K562 (cell line): ENCODE results near the gene MGA. TPM values are rescaled to one million over a fixed set of nuclear protein-coding genes. Genes with fewer than 3 reads are reported as not detected.

Source experiments
- BRF2 ChIP-seq: IDR thresholded peaks from 3 replicates; pipeline ENCODE4 v1.6.1; 2011; ENCODE audit warnings: borderline replicate concordance, mild to moderate bottlenecking; ENCODE audit not compliant: insufficient read length, insufficient read depth
- CAMTA2 ChIP-seq: fragments of 250-450 bp; sonication (Bioruptor Pico); conservative IDR thresholded peaks from 2 replicates; pipeline ENCODE4 v1.5.1; 2022
- COPS2 ChIP-seq: fragments of 450-650 bp; conservative IDR thresholded peaks from 2 replicates; pipeline ENCODE4 v1.6.1; 2016; ENCODE audit warnings: mild to moderate bottlenecking, moderate library complexity
- E2F3 ChIP-seq: fragments of 250-450 bp; sonication (Bioruptor Pico); IDR thresholded peaks from 2 replicates; pipeline ENCODE4 v1.4.0; 2020; ENCODE audit warnings: mild to moderate bottlenecking
- ETS1 ChIP-seq: conservative IDR thresholded peaks from 2 replicates; pipeline ENCODE4 v1.6.1; 2011; ENCODE audit warnings: low read depth, mild to moderate bottlenecking, low read length; ENCODE audit not compliant: control insufficient read depth
- FOXO4 ChIP-seq: fragments of 450-650 bp; formaldehyde crosslinking; IDR thresholded peaks from 2 replicates; pipeline ENCODE4 v1.4.0; 2020; ENCODE audit warnings: mild to moderate bottlenecking, moderate library complexity
- HMG20B ChIP-seq: fragments of 250-450 bp; sonication (Bioruptor Pico); IDR thresholded peaks from 2 replicates; pipeline ENCODE4 v1.5.0; 2021; ENCODE audit warnings: mild to moderate bottlenecking
- HNRNPUL1 ChIP-seq: fragments of 200-400 bp; formaldehyde crosslinking; IDR thresholded peaks from 2 replicates; pipeline ENCODE4 v1.6.1; 2017; ENCODE audit warnings: low read length
- KAT8 ChIP-seq: fragments of 450-650 bp; IDR thresholded peaks from 2 replicates; pipeline ENCODE4 v1.6.1; 2016; ENCODE audit warnings: low read depth, mild to moderate bottlenecking
- LARP7 ChIP-seq: fragments of 450-650 bp; IDR thresholded peaks from 2 replicates; pipeline ENCODE4 v1.6.1; 2016
- NCOA4 ChIP-seq: fragments of 450-650 bp; IDR thresholded peaks from 2 replicates; pipeline ENCODE4 v1.6.1; 2018; ENCODE audit warnings: mild to moderate bottlenecking; ENCODE audit not compliant: partially characterized antibody
- NELFE ChIP-seq: IDR thresholded peaks from 2 replicates; pipeline ENCODE4 v1.6.1; 2011; ENCODE audit warnings: mild to moderate bottlenecking; ENCODE audit not compliant: insufficient read depth, insufficient read length
- NFE2L1 ChIP-seq: fragments of 450-650 bp; IDR thresholded peaks from 2 replicates; pipeline ENCODE4 v1.6.1; 2016; ENCODE audit warnings: missing genetic modification characterization, low read depth, mild to moderate bottlenecking, missing compliant biosample characterization, moderate library complexity, borderline replicate concordance
- TEAD4 ChIP-seq, 2 experiments: sonication (generic) in 1 of 2; formaldehyde crosslinking in 1 of 2; IDR thresholded peaks; 2 replicates each; pipeline versions ENCODE4 v1.6.1 to v1.8.0; 2012 to 2022; ENCODE audit warnings: borderline replicate concordance in 1 of 2, inconsistent platforms in 1 of 2, low read length in 1 of 2, mild to moderate bottlenecking in 1 of 2, missing genetic modification reagents in 1 of 2
- ZNF146 ChIP-seq: IDR thresholded peaks from one replicate; pipeline ENCODE4 v1.6.1; 2018; ENCODE audit warnings: missing compliant biosample characterization; ENCODE audit not compliant: unreplicated experiment
- ZNF184 ChIP-seq: sonication (generic); formaldehyde crosslinking; IDR thresholded peaks from 2 replicates; pipeline ENCODE4 v1.5.0; 2020; ENCODE audit warnings: missing genetic modification reagents
- ZNF644 ChIP-seq: fragments of 200-800 bp; sonication (Bioruptor generic); IDR thresholded peaks from 2 replicates; pipeline ENCODE4 v1.6.1; 2016; ENCODE audit warnings: low read depth, missing genetic modification characterization, missing compliant biosample characterization
- ZNF668 ChIP-seq: fragments of 250-450 bp; sonication (Bioruptor Pico); IDR thresholded peaks from 2 replicates; pipeline ENCODE4 v1.8.0; 2022; ENCODE audit warnings: mild to moderate bottlenecking, inconsistent platforms
- ZNF764 ChIP-seq: fragments of 250-450 bp; sonication (Bioruptor Pico); IDR thresholded peaks from 2 replicates; pipeline ENCODE4 v1.4.0; 2020; ENCODE audit warnings: low read depth, mild to moderate bottlenecking, moderate library complexity
- ZNF79 ChIP-seq: fragments of 250-450 bp; sonication (Bioruptor Pico); IDR thresholded peaks from 2 replicates; pipeline ENCODE4 v1.4.0; 2020; ENCODE audit warnings: low read depth, mild to moderate bottlenecking, moderate library complexity
- polyA plus RNA-seq, 8 experiments: library from polyadenylated mRNA; depleted of rRNA in 4 of 8; stranded (reverse) in 5 of 8; unstranded in 3 of 8; fragments of >200 nt; fragmentation: Nextera tagmentation in 2 of 8; fragmentation: Illumina TruSeq in 1 of 8; extraction: Ambion mirVana in 2 of 8; extraction: Trizol in 1 of 8; gene quantifications; 2 replicates each; pipeline versions ENCODE4 v1.2.1 to v1.2.3, GENCODE V29; 2011 to 2014; ENCODE audit warnings: inconsistent platforms in 1 of 8, missing spikeins in 1 of 8
- total RNA-seq, 7 experiments: library from RNA; depleted of rRNA in 6 of 7; stranded (reverse); fragments of >200 nt in 6 of 7; fragmentation: Illumina TruSeq in 2 of 7; extraction: Trizol in 2 of 7; gene quantifications; 2 replicates each; pipeline versions ENCODE4 v1.2.1 to v1.2.3, GENCODE V29; 2011 to 2021; ENCODE audit warnings: low replicate concordance in 1 of 7
- TF ChIP-seq, protein P1 (sequence below): fragments of 450-650 bp; IDR thresholded peaks from 2 replicates; pipeline ENCODE4 v1.6.1; 2016; ENCODE audit warnings: missing biosample characterization, missing genetic modification characterization
- TF ChIP-seq, protein P2 (sequence below): fragments of 450-650 bp; formaldehyde crosslinking; conservative IDR thresholded peaks from 2 replicates; pipeline ENCODE4 v1.4.0; 2022; ENCODE audit warnings: mild to moderate bottlenecking, missing genetic modification characterization

Gene MGA
- total and polyA plus RNA-seq, 9 of the 15 experiments (the other 6 are each of a cell fraction or from before 2014, with no cell fraction given): 4.7 to 56.1 (median 21.1) TPM

DNA sequence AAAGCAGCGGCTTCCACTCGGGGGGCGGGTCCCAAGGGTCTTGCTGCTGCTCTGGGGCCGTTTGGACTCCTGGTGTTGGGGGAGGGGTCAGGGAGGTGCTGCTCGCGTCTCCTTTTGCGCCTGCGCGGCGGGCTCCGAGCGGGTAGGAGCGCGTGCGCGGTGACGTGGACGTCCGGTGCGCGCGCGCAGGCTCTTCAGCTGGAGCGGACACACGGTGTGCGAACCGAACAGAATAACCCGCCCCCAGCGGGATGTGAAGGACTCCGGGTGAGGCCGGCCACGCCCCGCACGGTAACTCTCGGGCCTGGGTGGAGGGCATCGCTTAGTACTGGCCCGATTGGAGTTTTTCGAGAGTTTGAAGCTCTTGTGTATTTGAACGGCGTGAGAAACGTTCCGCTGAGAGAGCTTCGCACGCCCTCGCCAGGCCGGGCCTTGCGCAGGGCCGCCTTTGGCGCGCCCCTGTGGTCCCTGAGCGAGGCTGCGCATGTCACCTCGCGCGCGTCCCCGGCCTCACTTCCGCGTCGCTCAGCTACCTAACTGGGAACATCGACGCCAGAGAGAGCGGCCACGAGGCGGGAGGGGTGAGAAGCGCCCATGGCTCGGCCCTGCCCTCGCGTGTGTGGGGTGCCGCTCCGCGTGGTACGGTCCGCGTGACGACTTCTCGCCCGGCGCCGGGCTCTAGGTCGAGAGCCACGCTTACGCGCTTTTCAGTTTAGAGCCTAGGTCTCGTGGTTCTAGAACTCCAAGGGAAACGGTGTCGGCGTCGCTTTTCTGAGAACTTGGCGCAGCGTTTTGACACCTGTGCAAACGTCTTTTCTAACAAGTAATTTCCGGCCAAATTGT lies at the start of gene MGA (continued):
- TF ChIP-seq ETS1 (peak; percentile 67; the same call in 1 of the 2 replicates), HMG20B (CRISPR knock-in tag) (no peak; the same call in 1 of the 2 replicates), HNRNPUL1 (no peak), NCOA4 (no peak), KAT8 (no peak), ZNF668 (CRISPR knock-in tag) (no peak), E2F3 (CRISPR knock-in tag) (peak; percentile 92), CAMTA2 (CRISPR knock-in tag) (no peak), FOXO4 (CRISPR knock-in tag) (no peak), BRF2 (no peak), ZNF79 (no peak), TEAD4 (IDR thresholded peaks at IDR 0.05; ENCODE audit: low read length) (peak; percentile 3; the same call in 1 of the 2 replicates), TEAD4 (CRISPR knock-in tag; IDR thresholded peaks at IDR 0.05; ENCODE audit: borderline replicate concordance) (peak; percentile 97), ZNF184 (no peak), ZNF764 (CRISPR knock-in tag) (no peak), NELFE (no peak), COPS2 (no peak), ZNF146 (CRISPR knock-in tag) (no peak), ZNF644 (no peak; the same call in 1 of the 2 replicates), NFE2L1 (tag) (no peak), LARP7 (no peak)
- TF ChIP-seq, protein P1, sequence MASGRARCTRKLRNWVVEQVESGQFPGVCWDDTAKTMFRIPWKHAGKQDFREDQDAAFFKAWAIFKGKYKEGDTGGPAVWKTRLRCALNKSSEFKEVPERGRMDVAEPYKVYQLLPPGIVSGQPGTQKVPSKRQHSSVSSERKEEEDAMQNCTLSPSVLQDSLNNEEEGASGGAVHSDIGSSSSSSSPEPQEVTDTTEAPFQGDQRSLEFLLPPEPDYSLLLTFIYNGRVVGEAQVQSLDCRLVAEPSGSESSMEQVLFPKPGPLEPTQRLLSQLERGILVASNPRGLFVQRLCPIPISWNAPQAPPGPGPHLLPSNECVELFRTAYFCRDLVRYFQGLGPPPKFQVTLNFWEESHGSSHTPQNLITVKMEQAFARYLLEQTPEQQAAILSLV (tag): no peak
- TF ChIP-seq, protein P2, sequence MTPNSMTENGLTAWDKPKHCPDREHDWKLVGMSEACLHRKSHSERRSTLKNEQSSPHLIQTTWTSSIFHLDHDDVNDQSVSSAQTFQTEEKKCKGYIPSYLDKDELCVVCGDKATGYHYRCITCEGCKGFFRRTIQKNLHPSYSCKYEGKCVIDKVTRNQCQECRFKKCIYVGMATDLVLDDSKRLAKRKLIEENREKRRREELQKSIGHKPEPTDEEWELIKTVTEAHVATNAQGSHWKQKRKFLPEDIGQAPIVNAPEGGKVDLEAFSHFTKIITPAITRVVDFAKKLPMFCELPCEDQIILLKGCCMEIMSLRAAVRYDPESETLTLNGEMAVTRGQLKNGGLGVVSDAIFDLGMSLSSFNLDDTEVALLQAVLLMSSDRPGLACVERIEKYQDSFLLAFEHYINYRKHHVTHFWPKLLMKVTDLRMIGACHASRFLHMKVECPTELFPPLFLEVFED (CRISPR knock-in tag): no peak
